HG02588 (cell line): Measurements from ENCODE around the gene MAD1L1.

Source experiments
- ATAC-seq: cut with Tn5 transposase; IDR thresholded peaks from one replicate; pipeline ENCODE4 v1.9.1; 2021; ENCODE audit warnings: mild to moderate bottlenecking, moderate library complexity; ENCODE audit not compliant: unreplicated experiment

Gene MAD1L1

DNA sequence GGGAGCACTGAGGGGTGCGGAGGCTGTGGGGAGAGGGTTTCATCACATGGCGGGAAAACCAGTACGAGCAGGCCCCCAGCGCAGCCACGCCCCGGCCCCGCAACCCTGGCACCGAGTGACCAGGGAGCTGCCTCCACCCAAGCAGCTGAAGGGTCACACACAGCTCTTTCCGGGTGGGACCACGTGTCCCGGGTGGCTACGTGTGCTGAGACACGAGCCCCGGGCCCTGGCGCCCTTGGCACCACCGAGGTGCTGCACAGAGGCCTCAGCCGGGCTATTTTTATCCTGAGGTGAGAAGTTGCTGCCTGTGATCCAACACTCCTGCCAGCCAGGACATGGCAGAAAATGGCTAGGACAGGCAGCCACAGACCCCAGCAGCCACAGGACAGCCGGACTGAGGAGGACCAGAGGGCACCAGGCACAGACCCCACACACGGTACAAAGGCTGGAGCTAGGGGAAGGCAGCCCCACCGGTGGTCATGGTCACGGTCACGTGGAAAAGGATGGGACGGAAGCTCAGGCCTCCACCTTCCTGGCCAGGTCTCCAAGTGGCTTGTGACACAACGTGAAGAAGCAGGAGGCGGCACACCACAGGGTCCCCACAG is 223.7 kb downstream of the MAD1L1 start:
- ATAC-seq, result no peak

DNA sequence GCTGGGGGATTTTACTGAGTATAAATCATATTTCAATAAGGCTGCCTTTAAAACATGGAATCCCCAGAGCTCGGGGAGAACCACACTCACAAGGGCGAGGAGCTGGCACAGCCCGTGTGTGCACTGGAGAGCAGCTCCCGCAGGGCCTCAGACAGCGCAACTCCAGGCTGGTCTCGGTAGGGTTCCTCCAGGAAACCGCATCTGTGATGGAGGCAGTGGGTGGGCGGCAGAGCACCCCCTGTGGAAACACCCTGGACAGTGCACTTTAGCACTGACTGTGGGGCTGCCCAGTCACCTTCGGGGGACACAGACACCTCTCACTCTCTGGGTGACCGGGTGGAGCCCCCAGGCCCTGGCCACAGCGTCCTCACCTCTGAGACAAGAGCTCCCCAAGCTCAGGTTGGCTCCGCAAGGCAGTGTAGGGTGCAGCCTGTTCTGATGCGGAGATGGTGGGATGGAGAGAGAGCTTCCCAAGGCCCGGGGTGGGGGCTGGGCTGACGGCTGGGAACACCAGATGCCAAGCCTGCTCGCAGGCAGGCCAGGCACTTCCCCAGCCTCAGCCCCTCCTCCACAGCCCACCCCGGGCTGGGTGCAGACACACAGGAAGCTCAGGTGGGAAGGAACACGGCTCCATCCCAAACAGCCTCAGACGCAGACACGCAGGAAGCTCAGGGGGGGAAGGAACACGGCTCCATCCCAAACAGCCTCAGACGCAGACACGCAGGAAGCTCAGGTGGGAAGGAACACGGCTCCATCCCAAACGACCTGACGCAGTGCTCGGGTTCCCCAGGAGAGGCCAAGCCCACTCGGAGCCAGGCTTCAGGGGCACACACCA is 224.4 kb downstream of the MAD1L1 start:
- no peak for ATAC-seq

DNA sequence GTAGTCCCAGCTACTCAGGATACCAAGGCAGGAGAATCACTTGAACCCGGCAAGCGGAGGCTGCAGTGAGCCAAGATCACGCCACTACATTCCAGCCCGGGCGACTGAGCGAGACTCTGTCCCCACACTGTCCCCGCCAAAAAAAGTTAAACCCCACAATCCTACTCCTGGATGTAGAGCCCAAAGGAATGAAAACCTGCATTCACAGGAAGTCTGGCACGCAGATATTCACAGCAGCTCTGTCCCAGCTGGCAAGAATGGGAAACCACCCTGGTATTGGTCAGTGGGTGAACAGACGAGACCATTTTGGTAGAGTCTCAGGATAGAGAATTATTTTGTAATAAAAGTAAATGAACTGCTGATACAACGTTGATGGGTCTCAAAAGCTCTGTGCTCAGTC is 225.2 kb downstream of the MAD1L1 start:
- no peak for ATAC-seq

DNA sequence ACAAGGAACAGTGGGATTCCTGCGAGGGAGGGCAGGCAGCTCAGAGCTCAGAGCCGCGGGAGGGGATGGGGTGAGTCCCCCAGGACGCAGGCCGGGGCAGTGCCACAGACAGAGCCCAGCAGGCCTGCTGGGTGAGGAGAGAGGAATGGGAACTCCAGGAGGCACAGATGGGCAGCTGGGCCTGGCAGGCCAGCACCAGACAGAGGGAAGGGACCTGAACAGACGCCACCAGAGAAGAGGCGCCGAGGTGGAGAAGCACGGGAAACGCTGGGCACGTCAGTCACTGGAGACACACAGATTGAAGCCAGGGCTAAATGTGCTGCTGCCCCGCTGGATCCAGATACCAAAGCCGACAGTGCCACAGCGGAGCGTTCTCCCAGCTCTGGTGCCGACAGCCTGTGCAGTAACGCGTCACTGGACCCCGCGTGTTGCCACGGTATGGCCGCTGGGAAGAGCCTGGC is 225.8 kb downstream of the MAD1L1 start:
- no peak for ATAC-seq

DNA sequence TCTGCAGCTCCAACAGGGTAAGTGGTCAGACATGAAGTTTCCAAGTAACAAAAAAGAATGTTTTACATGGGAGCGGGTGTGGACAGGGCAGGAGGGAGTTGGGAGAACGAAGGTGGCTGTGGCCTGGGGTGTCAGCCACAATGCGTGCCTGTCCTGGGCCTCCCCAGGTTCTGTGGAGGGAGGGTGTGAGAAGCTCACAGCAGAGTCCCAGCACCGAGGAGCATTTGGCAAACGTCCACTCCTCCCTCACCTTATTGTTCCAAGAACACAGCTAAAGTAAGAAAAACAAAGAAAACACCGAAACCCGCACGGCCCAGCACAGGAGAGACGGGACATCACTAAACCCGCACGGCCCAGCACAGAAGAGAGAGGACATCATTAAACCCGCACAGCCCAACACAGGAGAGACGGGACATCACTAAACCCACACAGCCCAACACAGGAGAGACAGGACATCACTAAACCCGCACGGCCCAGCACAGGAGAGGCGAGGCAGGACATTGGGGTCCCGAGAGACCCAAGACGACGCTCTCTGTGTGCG is 226.4 kb downstream of the MAD1L1 start:
- ATAC-seq, result no peak

DNA sequence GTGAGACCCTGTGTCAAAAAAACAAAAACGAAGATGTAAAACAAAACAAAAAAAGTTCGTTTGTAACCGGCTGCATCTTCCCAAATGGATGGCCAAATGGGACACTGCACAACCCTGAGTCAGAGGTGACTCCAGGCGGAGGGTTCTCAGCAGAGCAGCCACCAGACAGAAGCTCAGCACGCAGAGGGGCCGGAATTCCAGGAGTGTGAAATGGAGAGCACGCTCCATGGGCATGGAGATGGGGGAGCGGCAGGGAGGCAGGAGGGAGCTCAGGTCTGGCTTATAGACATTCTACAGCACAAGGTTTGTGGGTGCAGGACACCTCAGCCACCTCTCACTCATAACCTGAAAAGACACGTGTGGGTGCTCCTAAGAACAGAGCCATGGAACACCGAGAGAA is 227.0 kb downstream of the MAD1L1 start:
- no peak for ATAC-seq

DNA sequence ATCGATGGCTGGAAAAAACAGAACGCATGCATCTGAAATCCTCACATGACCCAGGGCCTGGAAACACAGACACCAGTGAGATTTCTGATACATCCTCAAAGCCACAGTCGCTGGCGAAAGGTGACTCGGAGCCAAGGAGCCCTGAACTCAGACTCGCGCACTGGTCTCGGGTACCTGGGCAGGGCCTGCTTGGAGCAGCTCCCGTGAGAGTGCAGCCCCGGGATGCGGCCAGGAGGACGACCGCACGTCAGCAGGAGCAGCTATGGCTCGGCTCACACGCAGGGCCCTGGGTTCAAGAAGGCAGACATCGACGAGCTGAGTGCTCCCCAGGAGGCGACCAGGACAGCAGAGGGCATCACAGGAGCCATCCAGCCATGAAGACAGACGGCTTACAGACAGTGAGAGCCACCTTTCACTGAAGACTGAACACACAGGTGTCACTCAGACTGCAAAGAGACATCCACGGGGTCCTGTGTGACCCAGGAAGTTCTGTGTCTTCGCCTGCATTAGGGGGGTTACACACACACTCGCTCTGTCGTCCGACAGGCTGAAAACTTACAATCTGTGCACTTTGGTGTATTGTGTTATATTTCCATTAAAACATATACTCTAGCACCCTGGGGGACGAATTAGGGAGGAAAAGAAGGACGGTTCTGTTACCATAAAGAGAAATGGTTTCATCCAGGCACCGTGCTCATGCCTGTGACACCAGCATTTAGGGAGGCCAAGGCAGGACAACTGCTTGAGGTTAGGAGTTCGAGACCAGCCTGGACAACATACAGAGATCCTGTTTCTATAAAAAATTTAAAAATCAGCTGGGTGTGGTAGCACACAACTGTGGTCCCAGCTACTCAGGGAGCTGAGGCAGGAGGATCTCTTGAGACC is 227.7 kb downstream of the MAD1L1 start:
- no peak for ATAC-seq

DNA sequence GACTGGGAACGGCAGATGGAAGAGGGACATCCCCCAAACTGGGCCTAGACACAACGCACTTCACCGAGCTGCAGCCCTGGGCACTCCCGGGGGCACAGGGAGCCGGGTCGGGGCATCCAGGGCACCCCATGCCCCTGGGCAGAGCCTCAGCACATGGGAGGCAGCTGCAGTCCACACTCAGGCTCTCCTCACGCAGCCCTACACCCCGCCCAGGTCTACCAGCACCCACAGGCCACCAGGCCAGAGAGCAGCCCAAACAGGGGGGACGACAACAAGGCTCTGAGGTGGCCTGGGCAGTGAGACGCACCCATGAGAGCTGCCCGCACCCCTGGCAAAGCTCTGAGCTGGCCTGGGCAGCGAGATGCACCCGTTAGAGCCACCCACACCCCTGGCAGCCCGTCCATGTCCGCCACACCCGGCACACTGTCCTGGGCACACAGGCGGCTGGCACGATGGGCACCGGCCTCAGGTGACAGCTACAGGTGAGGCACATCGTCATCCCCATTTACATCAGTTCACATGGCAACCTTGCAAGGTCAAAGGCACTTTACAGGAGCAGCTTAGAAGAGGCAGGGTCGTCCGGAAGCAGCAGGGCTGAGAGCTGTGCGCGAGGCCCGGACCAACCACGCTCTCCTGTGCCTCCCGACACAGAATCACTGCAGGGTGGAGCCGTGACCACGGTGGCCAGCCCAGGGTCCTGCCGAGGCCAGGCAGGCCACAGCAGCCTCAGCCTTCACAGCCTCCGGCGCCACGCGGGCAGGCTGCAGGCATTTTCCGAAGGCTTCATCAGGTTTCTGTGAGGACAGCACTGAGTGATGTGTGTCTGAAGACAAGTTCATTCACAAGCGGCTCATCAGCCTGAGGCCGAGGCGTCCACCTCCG is 228.6 kb downstream of the MAD1L1 start:
- no peak for ATAC-seq

DNA sequence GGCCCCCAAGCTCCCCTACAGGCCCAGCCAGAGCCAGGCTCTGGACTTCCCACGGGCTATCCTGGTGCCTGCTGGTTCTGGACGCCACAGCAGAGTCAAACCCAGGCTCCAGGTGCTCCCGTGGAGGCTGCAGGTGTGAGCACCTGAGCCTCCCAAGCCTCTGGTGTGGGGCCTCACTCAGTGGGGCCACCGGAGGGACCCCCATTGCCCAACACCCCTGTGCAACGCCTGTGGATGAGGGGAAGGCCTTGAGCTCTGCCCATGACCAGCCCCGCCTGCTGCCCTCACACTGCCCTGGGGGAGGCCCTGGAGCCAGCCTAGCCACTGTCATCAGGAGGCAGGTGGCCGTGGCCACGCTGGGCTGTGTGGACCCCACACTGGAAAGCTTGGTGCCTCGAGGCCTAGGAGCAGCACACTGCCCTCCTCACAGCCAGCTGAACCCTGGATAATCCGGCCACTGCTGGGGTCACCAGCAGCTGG is 229.3 kb downstream of the MAD1L1 start:
- ATAC-seq, result no peak

DNA sequence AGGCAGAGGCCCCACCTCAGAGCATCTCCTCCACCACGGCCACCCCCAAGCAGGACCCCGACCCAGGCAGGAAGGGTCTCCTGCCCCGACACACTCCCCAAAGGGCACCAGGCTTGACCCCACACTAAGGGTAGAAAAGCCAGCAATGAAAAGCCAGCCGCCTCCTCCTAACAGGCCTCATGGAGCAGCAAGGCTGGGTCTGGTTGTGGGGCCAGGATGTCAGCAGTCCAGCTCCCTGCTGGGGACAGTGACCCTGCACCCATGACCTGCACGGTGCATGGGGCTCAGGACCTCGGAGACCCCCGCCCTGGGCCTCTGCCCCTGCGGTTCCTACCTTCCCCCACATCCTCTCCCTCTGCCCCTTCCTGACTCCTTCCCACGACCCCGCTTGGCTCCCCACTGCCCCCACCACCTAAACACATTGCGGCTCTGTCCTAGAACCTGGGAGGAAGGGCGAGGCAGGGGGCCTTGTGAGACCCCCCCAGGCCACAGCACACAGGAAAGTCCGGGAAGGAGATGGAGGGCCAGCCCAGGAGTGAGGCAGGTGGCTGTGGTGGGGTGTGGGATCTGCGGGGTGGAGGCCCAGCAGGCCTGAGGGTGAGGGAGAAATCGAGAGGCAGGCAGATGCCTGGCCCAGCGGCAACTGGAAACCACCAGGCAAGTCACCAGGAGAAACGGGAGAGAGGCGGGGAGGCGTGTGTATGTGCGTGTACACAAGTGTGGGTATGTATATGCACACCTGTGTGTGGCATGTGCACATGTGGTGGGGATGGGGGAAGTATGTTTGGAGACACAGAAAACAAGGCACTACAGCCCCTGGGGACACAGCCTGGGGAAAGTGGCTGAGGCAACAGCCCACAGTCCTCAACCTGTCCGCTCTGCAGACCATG is 229.9 kb downstream of the MAD1L1 start:
- ATAC-seq, result no peak

DNA sequence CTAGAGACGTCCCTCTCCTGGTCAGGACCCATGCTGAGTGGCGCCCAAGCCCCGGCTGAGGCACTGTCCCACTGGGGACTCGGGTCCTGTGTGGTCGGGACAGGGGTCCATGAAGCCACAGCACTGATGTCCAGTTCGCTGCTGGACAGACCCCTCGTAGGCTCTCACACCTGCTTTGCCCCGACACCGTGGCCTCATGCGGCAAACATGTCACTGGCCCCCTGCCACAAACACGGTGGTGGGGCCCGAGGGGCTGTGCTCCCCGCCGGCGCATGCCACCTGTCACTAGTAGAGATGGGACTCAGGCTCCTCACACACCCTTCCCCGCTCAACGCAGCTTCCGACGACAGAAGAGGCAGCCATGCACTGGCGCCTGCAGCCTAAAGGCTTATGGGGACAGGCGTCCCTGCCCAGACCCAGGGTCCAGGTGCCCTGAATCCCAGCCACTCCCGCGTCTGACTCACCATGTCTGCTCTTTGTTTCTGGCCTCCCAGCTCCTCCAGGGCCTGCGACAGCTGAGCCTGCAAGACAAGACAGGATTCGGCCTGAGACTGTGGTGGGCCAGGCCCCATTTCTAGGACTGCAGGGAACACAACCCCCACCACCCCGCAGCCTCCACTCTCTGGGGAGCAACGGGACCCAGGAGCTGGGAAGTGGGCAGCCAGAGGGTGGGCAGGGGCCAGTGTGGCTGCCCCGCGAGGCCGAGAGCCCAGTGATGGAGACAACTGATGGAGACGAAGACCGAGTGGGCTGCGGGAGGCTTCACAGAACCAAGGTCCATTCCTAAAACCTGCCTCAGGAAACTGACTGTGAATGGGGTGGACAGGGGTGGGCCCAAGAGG is 230.9 kb downstream of the MAD1L1 start:
- no peak for ATAC-seq

DNA sequence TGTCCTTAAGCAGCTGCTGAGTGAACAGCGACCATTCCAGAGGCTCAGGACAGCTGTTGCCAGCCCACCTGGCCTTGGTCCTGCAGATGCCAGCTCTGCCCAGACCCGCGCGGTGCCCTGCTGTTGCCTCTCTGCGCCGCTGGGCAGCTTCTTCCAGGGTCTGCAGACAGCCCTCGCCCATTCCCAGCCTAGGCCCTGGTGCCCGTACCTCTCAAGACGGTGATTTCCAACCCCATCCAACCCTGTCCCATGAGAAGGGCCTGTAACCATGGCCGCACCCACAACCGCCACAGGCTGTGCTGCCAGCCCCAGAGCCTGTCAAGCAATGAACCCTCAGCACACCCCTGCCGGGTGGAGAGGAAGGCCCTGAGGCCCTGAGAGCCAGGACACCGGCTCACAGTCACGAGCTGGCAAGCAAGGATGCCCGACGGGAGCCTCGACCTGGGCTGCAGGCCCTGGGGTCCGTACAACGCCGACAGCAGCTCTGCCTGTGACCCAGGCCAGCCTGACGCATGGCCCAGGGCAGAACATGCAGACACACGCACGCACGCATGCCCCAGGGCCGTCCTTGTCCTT is 231.9 kb downstream of the MAD1L1 start:
- ATAC-seq, result no peak

DNA sequence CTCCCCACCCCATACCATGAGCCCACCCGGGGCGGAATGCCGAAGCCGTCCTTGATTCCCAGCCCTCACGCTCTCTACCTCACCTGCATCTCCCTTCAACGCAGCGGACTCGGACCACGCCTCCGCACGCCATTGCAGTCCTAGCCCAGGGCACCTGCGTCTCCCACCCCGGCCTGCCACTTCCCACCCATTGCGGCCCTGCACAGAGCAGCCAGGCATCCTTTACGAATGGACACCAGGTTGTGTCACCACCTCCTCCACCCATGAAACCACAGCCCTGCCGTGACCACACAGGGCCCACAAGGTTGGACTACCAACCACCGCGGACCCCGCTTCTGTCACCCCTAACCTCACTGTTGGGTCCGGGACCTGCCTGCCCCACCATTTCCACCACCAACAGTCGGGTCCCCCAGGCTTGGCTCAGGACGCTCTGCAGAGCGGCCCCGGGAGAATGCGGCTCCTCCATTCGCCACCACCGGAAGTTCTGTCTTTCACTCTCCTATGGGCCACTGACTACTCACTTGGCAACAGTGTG is 232.5 kb downstream of the MAD1L1 start:
- ATAC-seq, result no peak

DNA sequence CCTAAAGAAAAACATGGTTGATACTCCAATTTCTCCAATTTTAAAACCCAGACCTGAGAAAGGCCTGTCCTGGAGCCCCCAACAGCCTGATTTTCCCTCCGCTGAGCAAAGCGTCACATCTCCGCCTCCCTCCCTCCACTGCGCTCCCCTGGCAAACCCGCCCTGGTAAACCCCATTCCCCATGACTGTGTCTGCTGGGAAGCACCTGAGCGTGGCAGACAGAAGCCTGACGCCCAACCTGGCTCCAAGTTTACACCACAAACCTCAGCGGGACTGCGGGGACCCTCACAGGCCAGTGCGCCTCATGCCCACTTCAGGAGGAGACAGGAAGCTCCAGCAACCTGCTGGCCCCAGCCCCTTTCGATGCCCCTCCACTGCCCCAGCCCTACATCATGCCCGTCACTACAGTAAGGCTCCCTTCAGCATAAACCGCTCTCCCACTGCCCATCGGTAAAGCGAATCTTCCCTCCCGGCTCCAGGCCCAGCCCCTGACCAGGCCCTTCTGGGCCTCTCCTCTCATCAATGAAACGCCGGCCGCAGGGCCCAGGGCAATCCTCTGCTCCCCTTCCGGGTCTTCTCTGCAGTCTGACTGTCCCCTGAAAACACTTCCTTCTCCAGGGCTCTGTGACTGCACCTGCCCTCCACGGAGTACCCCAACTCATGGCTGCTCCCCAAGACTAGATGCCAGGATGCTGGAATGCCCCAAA is 233.3 kb downstream of the MAD1L1 start:
- no peak for ATAC-seq

DNA sequence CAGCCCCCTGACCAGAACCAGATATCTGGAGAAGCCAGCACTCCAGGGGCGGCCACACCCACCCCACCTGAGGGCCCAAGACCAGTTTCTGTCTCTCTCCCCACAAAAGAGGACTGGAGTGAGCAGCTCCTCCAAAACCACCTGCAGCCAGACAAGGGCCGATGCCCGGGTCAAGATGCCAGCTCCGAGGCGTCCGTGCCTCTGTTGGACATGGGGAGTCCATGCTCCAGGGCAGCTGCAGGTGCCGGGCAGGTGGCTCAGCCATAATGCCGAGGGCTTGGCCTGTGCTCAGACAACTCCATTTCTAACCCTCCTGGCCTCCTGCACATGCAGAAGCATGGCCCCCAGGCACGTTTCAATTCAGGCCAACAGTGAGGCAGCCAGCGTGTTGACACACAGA is 234.6 kb downstream of the MAD1L1 start:
- ATAC-seq, result no peak

DNA sequence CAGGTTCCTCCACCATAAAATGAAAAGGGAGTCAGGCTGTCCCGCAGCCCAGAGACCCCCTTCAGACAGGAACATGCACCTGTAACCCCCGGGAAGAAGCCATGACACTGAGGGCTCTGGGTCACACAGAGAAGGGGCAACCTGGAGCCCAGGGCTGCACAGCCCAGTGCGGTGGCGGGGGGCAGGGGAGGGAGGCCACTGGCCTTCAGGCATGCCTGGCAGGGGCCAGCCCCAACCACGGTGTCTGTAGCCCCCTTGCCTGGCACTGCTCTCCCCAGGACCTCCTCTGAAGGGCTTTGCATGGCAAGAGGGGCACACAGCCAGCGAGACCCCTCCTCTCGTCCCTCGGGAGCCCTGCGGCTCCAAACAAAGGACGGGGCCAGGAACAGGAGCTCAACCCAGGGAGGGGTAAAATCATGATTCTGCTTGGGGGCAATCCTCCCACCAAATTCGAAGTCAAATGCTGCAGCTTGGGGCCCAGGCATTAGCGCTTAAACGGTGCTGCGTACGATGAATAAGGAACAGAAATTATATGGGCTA is 235.1 kb downstream of the MAD1L1 start:
- no peak for ATAC-seq

DNA sequence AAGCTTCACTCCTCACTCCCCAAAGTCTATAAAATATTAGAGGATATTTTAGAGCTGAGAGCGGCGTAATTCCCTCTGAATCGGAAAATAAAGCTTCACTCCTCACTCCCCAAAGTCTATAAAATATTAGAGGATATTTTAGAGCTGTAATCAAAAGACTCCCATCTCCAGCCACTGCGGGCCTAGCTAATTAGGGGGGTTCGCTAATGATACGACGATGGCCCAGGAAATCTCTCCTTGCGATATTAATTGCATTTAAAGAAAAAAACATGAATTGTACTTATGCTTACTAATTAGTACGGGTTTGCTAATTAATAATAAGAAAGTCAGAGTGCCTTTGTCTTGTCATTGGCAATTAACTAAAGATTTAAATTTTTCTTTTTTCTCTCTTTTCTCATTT is 235.9 kb downstream of the MAD1L1 start:
- ATAC-seq, result no peak
